Astrocyte (in vitro differentiated cells and primary cell): ENCODE data around the gene PACRGL. TPM values are rescaled to one million over a fixed set of nuclear protein-coding genes. Genes with fewer than 3 reads are reported as not detected.

Source experiments
- DNase-seq: peaks from one replicate; pipeline ENCODE4 v3.0.0-alpha.2; 2010; ENCODE audit warnings: low read depth
- FAIRE-seq: peaks from 2 replicates; lab custom pipeline; 2011; peaks lifted over from hg19 to GRCh38; lab: Jason Lieb, UNC
- H2AFZ ChIP-seq: 2 replicates; pipeline ENCODE4 v1.6.0; 2012; ENCODE audit warnings: low read depth, low read length, inconsistent platforms
- H3K27ac ChIP-seq: 2 replicates; pipeline ENCODE4 v1.5.1; 2011; ENCODE audit warnings: low read depth, low read length, inconsistent platforms
- H3K27me3 ChIP-seq: 2 replicates; pipeline ENCODE4 v1.6.0; 2011; ENCODE audit warnings: low read length, inconsistent platforms; ENCODE audit not compliant: insufficient read depth
- H3K36me3 ChIP-seq: 2 replicates; pipeline ENCODE4 v1.5.1; 2011; ENCODE audit warnings: low read length, inconsistent platforms; ENCODE audit not compliant: insufficient read depth
- H3K4me1 ChIP-seq: 2 replicates; pipeline ENCODE4 v1.5.1; 2011; ENCODE audit warnings: low read length, inconsistent platforms; ENCODE audit not compliant: insufficient read depth
- H3K4me2 ChIP-seq: 2 replicates; pipeline ENCODE4 v1.6.0; 2012; ENCODE audit warnings: low read length, inconsistent platforms
- H3K4me3 ChIP-seq: 2 replicates; pipeline ENCODE4 v1.5.1; 2011; ENCODE audit warnings: low read depth, mild to moderate bottlenecking, low read length, inconsistent platforms; ENCODE audit not compliant: insufficient read depth
- H3K79me2 ChIP-seq: 2 replicates; pipeline ENCODE4 v1.6.0; 2012; ENCODE audit warnings: mild to moderate bottlenecking, low read length, inconsistent platforms; ENCODE audit not compliant: insufficient read depth
- H3K9ac ChIP-seq: 2 replicates; pipeline ENCODE4 v1.6.0; 2012; ENCODE audit warnings: mild to moderate bottlenecking, low read length, inconsistent platforms
- H3K9me3 ChIP-seq: 2 replicates; pipeline ENCODE4 v1.5.1; 2012; ENCODE audit warnings: low read depth, mild to moderate bottlenecking, low read length, inconsistent platforms; ENCODE audit not compliant: insufficient read depth
- H4K20me1 ChIP-seq: 2 replicates; pipeline ENCODE4 v1.6.0; 2012; ENCODE audit warnings: low read length, inconsistent platforms; ENCODE audit not compliant: insufficient read depth
- H3K27ac Mint-ChIP-seq: one replicate; pipeline ENCODE4 v1.8.0; 2021; ENCODE audit warnings: mild to moderate bottlenecking, mixed read lengths; ENCODE audit not compliant: unreplicated experiment
- H3K27me3 Mint-ChIP-seq: one replicate; pipeline ENCODE4 v1.8.0; 2021; ENCODE audit warnings: low read depth, mixed read lengths; ENCODE audit not compliant: unreplicated experiment
- H3K36me3 Mint-ChIP-seq: one replicate; pipeline ENCODE4 v1.8.0; 2021; ENCODE audit warnings: low read depth, mixed read lengths; ENCODE audit not compliant: unreplicated experiment
- H3K4me1 Mint-ChIP-seq: one replicate; pipeline ENCODE4 v1.8.0; 2021; ENCODE audit warnings: low read depth, mixed read lengths; ENCODE audit not compliant: unreplicated experiment
- H3K4me3 Mint-ChIP-seq: one replicate; pipeline ENCODE4 v1.8.0; 2021; ENCODE audit warnings: mild to moderate bottlenecking, moderate library complexity, mixed read lengths; ENCODE audit not compliant: unreplicated experiment
- H3K9me3 Mint-ChIP-seq: one replicate; pipeline ENCODE4 v1.8.0; 2021; ENCODE audit warnings: mild to moderate bottlenecking, mixed read lengths; ENCODE audit not compliant: unreplicated experiment
- EZH2 ChIP-seq: IDR thresholded peaks from 2 replicates; pipeline ENCODE4 v1.6.1; 2012; ENCODE audit warnings: mild to moderate bottlenecking, low read length, inconsistent platforms; ENCODE audit not compliant: insufficient read depth
- total RNA-seq: library from RNA; stranded (reverse); gene quantifications from 2 replicates; pipeline ENCODE4 v1.2.1, GENCODE V29; 2021
- TF ChIP-seq, protein P1 (sequence below): IDR thresholded peaks from 2 replicates; pipeline ENCODE4 v1.5.1; 2011; ENCODE audit warnings: low read depth, mild to moderate bottlenecking, inconsistent platforms, low read length, moderate library complexity; ENCODE audit not compliant: insufficient read depth

PACRGL gene
- total RNA-seq, 1 donor from 2014 or later = 12.3 TPM

DNA sequence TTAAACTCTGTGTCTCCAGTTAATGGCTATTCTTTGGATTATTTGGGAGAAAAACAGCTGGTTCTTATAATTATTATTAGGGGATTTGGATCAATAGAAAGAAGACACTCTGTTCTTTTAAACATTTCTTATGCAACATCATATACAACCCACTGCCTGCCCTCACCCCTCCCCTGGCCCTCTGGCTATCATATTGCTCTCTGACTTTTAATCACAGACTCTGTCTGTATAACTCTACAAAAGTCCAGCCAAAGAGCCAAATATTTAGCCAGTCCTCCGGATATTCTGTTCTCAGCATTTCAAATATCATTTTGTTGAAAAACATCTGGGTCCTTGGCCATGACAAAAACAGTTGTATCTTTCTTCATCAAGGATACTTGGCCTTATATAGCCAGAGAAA is 19.0 kb upstream of the PACRGL start:
- H3K36me3 Mint-ChIP-seq = peaks cover 2% of the 10 kb centered on the region
- peaks cover 4% of the 10 kb centered on the region for H3K9me3 Mint-ChIP-seq
- Histone ChIP-seq H3K4me2 (no peak overlapping the region), H4K20me1 (no peaks in the 10 kb centered on the region), H3K9me3 (no peaks in the 10 kb centered on the region), H3K4me1 (no peaks in the 10 kb centered on the region), H3K27me3 (peaks cover 15% of the 10 kb centered on the region), H3K4me3 (no peak overlapping the region), H3K9ac (no peak overlapping the region), H2AFZ (no peak overlapping the region), H3K79me2 (no peaks in the 10 kb centered on the region), H3K27ac (no peak overlapping the region), H3K36me3 (no peaks in the 10 kb centered on the region)
- no peak overlapping the region for H3K27ac Mint-ChIP-seq
- TF ChIP-seq, protein P1, sequence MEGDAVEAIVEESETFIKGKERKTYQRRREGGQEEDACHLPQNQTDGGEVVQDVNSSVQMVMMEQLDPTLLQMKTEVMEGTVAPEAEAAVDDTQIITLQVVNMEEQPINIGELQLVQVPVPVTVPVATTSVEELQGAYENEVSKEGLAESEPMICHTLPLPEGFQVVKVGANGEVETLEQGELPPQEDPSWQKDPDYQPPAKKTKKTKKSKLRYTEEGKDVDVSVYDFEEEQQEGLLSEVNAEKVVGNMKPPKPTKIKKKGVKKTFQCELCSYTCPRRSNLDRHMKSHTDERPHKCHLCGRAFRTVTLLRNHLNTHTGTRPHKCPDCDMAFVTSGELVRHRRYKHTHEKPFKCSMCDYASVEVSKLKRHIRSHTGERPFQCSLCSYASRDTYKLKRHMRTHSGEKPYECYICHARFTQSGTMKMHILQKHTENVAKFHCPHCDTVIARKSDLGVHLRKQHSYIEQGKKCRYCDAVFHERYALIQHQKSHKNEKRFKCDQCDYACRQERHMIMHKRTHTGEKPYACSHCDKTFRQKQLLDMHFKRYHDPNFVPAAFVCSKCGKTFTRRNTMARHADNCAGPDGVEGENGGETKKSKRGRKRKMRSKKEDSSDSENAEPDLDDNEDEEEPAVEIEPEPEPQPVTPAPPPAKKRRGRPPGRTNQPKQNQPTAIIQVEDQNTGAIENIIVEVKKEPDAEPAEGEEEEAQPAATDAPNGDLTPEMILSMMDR = no peak
- FAIRE-seq (no peak), DNase-seq (no peak)
- H3K4me1 Mint-ChIP-seq = no peaks in the 10 kb centered on the region
- H3K4me3 Mint-ChIP-seq = no peak overlapping the region
- H3K27me3 Mint-ChIP-seq = peaks cover 9% of the 10 kb centered on the region

DNA sequence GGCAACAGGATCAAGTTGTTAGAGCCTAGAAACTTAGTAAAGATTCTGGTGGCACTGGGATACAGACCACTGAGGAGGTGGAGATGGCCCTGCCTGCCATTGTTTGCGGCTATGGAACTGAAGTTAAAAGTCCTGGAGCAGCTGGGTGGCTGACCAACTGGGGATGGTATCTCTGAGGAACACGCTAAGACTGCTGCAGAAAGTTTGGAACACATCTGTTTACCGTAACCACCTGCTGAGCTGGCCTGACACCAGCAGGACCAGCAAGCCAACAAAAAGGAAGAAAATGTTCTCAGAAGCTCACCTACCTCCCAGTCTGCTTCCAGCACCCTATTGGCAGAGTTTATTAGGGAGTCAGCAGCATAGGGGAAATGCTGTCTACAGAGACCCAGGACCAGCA is 17.4 kb upstream of the PACRGL start:
- Histone ChIP-seq H3K79me2 (no peaks in the 10 kb centered on the region), H3K4me1 (no peaks in the 10 kb centered on the region), H3K4me3 (no peak overlapping the region), H3K4me2 (no peak overlapping the region), H3K36me3 (no peaks in the 10 kb centered on the region), H4K20me1 (no peaks in the 10 kb centered on the region), H3K9ac (no peak overlapping the region), H3K9me3 (no peaks in the 10 kb centered on the region), H3K27ac (no peak overlapping the region), H2AFZ (no peak overlapping the region), H3K27me3 (peaks cover 15% of the 10 kb centered on the region)
- no peak for DNase-seq
- TF ChIP-seq EZH2 = no peak
- TF ChIP-seq, protein P1 = no peak
- no peak for FAIRE-seq
- Mint-ChIP-seq H3K9me3 (peaks cover 4% of the 10 kb centered on the region), H3K4me1 (no peaks in the 10 kb centered on the region), H3K36me3 (peaks cover 2% of the 10 kb centered on the region), H3K4me3 (no peak overlapping the region), H3K27me3 (peaks cover 15% of the 10 kb centered on the region), H3K27ac (no peak overlapping the region)

DNA sequence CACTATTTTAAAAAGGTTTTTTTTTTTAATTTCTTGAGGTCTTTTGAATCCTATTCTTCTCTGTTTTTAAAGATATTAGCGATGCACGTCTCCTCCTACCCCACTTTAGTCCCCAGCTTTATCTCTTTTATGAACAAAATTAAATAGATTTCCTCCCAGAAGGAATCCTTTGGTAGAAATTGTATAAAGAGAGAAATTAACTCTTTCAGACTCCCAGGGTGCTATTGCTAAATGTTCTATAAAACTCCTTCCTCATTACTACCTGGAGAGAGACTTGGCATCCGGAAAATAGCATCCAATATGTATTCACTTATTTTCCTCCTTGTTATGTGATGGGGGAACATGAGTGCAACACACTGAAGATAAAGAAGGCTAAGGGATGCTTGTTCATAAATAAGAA is 16.5 kb upstream of the PACRGL start:
- no peak overlapping the region for H3K27ac Mint-ChIP-seq
- no peaks in the 10 kb centered on the region for H3K79me2 ChIP-seq
- H3K4me2 ChIP-seq = no peak overlapping the region
- H3K36me3 Mint-ChIP-seq = peaks cover 2% of the 10 kb centered on the region
- H3K4me3 Mint-ChIP-seq = no peak overlapping the region
- no peaks in the 10 kb centered on the region for H3K4me1 ChIP-seq
- H3K4me3 ChIP-seq = no peak overlapping the region
- no peak for DNase-seq
- H4K20me1 ChIP-seq = no peaks in the 10 kb centered on the region
- H3K27me3 Mint-ChIP-seq = peaks cover 15% of the 10 kb centered on the region
- no peak overlapping the region for H3K27ac ChIP-seq
- H3K4me1 Mint-ChIP-seq = no peaks in the 10 kb centered on the region
- H2AFZ ChIP-seq = no peak overlapping the region
- peaks cover 4% of the 10 kb centered on the region for H3K9me3 Mint-ChIP-seq
- H3K27me3 ChIP-seq = peaks cover 15% of the 10 kb centered on the region
- H3K9ac ChIP-seq = no peak overlapping the region
- no peaks in the 10 kb centered on the region for H3K36me3 ChIP-seq
- no peak for FAIRE-seq
- no peaks in the 10 kb centered on the region for H3K9me3 ChIP-seq
- TF ChIP-seq, protein P1 = no peak
- no peak for TF ChIP-seq EZH2
